ENCODE data around the gene OGDH. TPM values are rescaled to one million over a fixed set of nuclear protein-coding genes. Genes with fewer than 3 reads are reported as not detected.

The OGDH gene
- total RNA-seq = 37.6 and 46.0 TPM in 2 replicates

GRCh38 chr7:44606341-44607140 is at the start of gene OGDH:
TSS of gene OGDH (plus strand) at chr7:44606627. CDS start at chr7:44624344, 17,717 bp downstream.

GRCh38 chr7:44573464-44574286 is 32.8 kb upstream of the OGDH start, which contains the start of gene DDX56:
TSS of gene DDX56 (minus strand) at chr7:44573908. CDS start at chr7:44573895, 13 bp downstream.

GRCh38 chr7:44581879-44582603 is 24.4 kb upstream of the OGDH start, which contains the start of gene TMED4:
TSS of gene TMED4 (minus strand) at chr7:44582231. CDS start at chr7:44582206, 25 bp downstream.

DNA sequence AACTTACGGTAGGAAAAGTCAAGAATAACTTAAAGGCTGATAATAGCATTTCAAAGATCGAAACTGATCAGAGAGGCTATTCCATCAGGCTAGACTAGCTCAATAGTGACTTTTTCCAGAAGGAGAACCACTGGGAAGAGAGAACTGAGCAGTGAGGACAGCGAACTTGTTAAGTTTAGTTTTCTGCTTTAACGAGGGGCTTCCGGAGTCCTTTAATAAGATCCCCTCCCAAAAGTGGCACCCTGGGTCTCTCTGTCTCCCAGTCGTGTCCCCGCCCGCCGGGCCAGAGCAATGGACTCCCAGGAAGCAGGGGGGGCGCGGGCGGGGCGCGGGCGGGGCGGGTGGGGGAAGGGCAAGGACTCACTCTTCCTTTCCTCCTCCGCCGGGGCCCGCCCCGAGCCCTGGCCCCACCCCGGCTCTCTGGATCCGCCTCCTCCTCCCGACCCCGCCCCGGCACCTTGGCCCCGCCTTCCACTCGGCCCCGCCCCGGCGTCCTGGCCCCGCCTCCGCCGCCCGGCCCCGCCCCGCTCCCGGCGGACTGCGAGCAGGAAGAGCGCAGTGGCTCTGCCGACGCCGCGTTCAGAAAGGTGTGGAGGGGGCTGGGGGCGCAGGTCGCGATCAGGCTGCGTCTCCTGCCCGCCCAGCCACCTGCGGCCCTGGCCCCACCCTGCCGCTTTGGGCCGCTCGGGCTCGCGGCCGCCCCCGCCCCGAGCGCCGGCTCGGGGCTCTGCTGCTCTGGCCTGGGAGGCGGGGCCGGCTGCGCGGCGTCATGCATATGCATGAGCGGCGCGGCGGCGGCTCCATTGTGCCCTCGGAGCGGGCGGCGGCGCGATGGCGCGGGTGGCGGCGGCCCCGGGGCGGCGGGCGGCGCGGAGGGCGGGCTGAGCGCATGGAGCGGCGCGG is 141.9 kb downstream of the OGDH start, which contains the start of gene ZMIZ2:
Gene ZMIZ2 (plus strand): TSS at position 803 of the 903 bp plus-strand sequence. CDS start 7,403 bp downstream, outside the sequence.

Other genes with a start within 250 kb of the OGDH start
- gene NUDCD3, start 116.0 kb upstream of the OGDH start, total RNA-seq = 125 and 153 TPM in 2 replicates
- gene NPC1L1, start 65.3 kb upstream of the OGDH start, total RNA-seq = not detected in 2 replicates
- gene DDX56, start 32.7 kb upstream of the OGDH start, total RNA-seq = 54.1 and 63.2 TPM in 2 replicates
- gene TMED4, start 24.4 kb upstream of the OGDH start, total RNA-seq = 57.0 and 74.5 TPM in 2 replicates
- gene ZMIZ2, start 142.2 kb downstream of the OGDH start, total RNA-seq = 9.1 and 16.2 TPM in 2 replicates
- gene PPIA, start 190.1 kb downstream of the OGDH start, total RNA-seq = 1,415 and 1,538 TPM in 2 replicates
- gene H2AZ2, start 241.5 kb downstream of the OGDH start, total RNA-seq = 227 and 241 TPM in 2 replicates